Colonic mucosa (tissue), 4 donors: Measurements from ENCODE around the gene ZBTB18. TPM values are rescaled to one million over a fixed set of nuclear protein-coding genes. Genes with fewer than 3 reads are reported as not detected.

Experiments used
- DNase-seq: peaks from one replicate; pipeline ENCODE4 v3.0.0-alpha.2; 2020
- H3K27ac ChIP-seq: fragments of 200-600 bp; one replicate; pipeline ENCODE4 v1.8.0; 2021
- H3K27me3 ChIP-seq: fragments of 200-600 bp; one replicate; pipeline ENCODE4 v1.8.0; 2021
- H3K36me3 ChIP-seq: fragments of 200-600 bp; one replicate; pipeline ENCODE4 v1.8.0; 2021
- H3K4me1 ChIP-seq: fragments of 200-600 bp; one replicate; pipeline ENCODE4 v1.8.0; 2021; ENCODE audit warnings: mild to moderate bottlenecking
- H3K4me3 ChIP-seq: fragments of 200-600 bp; one replicate; pipeline ENCODE4 v1.8.0; 2021
- H3K9ac ChIP-seq, 2 donors: one replicate each; pipeline ENCODE4 v1.7.0; 2013; ENCODE audit warnings: control low read depth in 2 of 2, low read depth in 2 of 2, low read length in 2 of 2
- H3K9me3 ChIP-seq: fragments of 200-600 bp; one replicate; pipeline ENCODE4 v1.8.0; 2021
- intact Hi-C: fragments of 100-400 bp; cut with DNase I; formaldehyde crosslinking; loops from one replicate; pipeline ENCODE4 v1.14.1; 2022
- total RNA-seq, 2 donors: library from RNA; stranded (reverse); fragmentation: NEBNext Ultra II Directional in 1 of 2; extraction: Animal tissue kit (Norgen Biotek cat#: 25700) in 1 of 2; gene quantifications; one replicate each; pipeline ENCODE4 v1.2.1, GENCODE V29; 2021
- TF ChIP-seq, protein P1 (sequence below): fragments of 200-600 bp; IDR thresholded peaks from one replicate; pipeline ENCODE4 v1.8.0; 2022; ENCODE audit warnings: antibody characterized with exemption, mild to moderate bottlenecking
- donor health status: healthy.
- donor health status: DM: no; HTN: no; CAD: no.
- donor health status: DM: no; HTN: no; CAD: no.

The ZBTB18 gene
- total RNA-seq, 2 donors from 2014 or later: 15.0 to 23.8 TPM

DNA sequence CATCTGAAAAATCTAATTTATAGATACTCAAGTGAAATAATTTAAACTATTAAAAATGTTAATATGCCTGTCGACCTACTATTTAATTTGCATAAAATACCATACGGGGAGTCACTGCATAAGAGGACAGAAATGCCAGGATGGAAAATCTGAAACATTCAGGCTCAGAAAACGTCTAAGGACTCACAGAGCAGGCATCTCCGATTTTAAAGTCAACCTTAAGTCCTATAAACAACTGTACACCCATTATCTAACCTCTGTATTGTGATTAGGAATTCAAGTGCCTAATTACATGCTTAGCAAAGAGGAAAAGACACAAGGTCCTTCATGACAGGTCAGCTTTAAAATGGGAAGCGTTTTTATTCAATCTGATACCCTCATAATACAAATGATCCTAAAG lies 49.2 kb downstream of the ZBTB18 start:
- intact Hi-C loops: no loop called here
- no peak for DNase-seq

DNA sequence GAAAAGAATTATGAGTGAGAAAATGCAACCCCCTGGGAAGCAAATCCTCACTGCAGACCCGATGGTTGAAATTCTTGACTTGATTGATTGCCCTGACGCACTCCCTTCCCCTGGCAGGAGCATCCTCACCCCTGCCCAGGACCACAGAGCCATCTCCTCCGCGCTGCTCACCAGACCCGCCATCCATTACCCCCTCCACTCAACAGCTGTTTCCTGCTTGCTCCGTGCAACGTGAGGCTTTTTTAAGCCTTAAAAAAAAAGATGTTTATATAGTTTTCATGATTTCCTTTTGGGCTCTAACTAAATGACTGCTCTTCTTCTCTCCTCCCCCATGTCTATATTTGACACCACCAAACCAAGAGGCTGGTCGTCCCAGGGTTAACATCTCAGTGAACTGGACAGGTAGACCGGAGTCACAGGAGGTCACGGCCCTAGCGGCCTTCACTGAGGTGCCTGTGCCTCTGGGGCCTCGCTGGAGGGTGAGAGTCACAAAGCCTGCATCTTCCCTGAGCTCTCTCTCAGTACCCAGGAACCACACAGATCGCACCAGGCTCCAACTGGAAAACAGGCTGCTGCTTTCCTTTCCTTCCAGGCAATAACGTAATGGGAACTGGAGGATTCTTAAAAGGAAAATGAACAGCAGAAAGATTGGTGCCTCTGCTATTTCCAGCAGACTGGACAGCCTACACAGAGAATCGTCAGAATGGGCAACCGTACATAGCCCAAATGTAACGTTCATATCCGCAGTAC lies 49.8 kb downstream of the ZBTB18 start:
- TF ChIP-seq, protein P1, sequence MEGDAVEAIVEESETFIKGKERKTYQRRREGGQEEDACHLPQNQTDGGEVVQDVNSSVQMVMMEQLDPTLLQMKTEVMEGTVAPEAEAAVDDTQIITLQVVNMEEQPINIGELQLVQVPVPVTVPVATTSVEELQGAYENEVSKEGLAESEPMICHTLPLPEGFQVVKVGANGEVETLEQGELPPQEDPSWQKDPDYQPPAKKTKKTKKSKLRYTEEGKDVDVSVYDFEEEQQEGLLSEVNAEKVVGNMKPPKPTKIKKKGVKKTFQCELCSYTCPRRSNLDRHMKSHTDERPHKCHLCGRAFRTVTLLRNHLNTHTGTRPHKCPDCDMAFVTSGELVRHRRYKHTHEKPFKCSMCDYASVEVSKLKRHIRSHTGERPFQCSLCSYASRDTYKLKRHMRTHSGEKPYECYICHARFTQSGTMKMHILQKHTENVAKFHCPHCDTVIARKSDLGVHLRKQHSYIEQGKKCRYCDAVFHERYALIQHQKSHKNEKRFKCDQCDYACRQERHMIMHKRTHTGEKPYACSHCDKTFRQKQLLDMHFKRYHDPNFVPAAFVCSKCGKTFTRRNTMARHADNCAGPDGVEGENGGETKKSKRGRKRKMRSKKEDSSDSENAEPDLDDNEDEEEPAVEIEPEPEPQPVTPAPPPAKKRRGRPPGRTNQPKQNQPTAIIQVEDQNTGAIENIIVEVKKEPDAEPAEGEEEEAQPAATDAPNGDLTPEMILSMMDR: no peak
- Histone ChIP-seq H3K27ac (no peak overlapping the region), H3K4me1 (no peaks in the 10 kb centered on the region), H3K9me3 (no peaks in the 10 kb centered on the region), H3K9ac (no peak overlapping the region), H3K27me3 (no peaks in the 10 kb centered on the region), H3K4me3 (no peak overlapping the region), H3K36me3 (no peaks in the 10 kb centered on the region)
- no peak for DNase-seq
- intact Hi-C loops: no loop called here

More for the DNA sequence above, 49.2 kb downstream of the ZBTB18 start:
- Histone ChIP-seq H3K4me1 (no peaks in the 10 kb centered on the region), H3K9ac (no peak overlapping the region), H3K27me3 (no peaks in the 10 kb centered on the region), H3K9me3 (no peaks in the 10 kb centered on the region), H3K4me3 (no peak overlapping the region), H3K36me3 (no peaks in the 10 kb centered on the region), H3K27ac (no peak overlapping the region)
- TF ChIP-seq, protein P1: no peak

DNA sequence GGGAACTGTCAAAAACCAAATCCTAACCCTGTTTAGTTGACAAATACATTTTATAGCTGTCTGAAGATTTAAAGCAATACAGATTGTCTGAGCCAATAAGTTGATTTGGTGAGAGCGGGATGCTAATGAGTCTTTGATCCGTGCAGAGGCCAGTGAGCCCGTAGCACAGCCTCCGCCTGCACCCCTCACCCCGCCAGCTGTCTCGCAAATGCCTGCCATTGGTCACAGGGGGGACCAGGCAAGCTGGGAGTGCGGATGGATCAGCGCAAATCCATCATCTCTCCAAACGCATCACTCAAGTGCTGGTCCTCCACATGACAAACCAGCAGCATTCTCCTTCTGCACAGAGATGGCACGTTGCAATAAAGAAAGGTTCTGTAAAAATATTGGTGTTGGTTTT lies 51.0 kb downstream of the ZBTB18 start:
- no peaks in the 10 kb centered on the region for H3K36me3 ChIP-seq
- no peak overlapping the region for H3K9ac ChIP-seq
- no peaks in the 10 kb centered on the region for H3K4me1 ChIP-seq
- TF ChIP-seq, protein P1: no peak
- no peak overlapping the region for H3K27ac ChIP-seq
- H3K9me3 ChIP-seq: no peaks in the 10 kb centered on the region
- DNase-seq: no peak
- no peak overlapping the region for H3K4me3 ChIP-seq
- intact Hi-C loops: no loop called here
- no peaks in the 10 kb centered on the region for H3K27me3 ChIP-seq

DNA sequence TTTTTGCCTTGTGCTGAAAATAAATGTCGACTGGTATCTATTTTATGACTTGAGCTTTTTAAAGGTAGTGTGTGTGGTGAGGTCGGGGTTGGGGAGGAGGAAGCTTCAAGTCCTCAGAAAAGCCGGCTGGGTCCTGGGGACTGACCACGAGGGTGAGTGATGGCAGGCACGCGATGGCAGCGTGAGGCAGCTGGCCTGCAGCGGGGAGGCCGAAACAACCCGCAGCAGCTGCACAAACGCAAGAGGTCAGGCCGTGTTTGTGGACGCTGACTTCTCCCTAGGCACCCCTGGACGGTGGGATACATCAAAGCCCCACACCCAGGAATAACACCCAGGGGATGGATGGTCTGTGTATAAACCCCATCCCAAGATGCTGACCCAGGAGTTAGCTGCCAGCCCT lies 51.4 kb downstream of the ZBTB18 start:
- no peaks in the 10 kb centered on the region for H3K36me3 ChIP-seq
- DNase-seq: no peak
- intact Hi-C loops: no loop called here
- TF ChIP-seq, protein P1: no peak
- no peak overlapping the region for H3K9ac ChIP-seq
- no peaks in the 10 kb centered on the region for H3K9me3 ChIP-seq
- no peak overlapping the region for H3K4me3 ChIP-seq
- H3K27ac ChIP-seq: no peak overlapping the region
- no peaks in the 10 kb centered on the region for H3K4me1 ChIP-seq
- no peaks in the 10 kb centered on the region for H3K27me3 ChIP-seq

DNA sequence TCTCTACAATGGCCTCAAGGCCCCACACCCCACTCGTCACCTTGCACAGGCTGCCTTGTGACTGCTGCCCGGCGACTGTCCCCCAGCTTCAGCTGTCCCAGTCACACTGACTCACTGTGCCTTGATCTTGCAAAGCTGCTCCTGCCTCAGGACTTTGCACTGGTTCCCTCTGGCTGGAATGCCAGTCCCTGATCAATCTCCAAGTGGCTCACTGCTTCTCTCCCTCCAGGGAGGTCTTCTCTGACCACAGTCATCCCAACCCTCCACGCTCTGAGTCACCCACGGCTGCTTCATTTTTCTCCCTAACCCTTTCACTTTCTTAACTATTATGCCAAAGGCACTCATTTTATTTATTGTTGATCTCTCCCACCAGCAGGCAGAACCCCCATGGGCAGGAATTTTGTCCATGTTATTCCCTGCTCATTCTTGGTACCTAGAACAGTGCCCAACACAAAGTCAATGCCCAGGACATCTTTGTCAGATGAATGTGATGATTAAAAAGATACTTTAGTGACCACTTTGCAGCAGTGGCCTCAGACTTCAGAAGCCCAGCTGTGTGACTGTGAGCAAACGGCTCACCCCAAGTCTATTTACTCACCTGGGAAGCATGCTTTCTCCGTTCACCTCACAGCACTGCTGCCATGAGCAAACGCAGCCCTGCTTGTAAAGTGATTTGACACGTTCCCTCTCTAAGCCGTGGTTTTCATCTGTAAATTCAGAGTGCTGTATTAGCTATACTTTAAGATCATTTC lies 53.4 kb downstream of the ZBTB18 start:
- DNase-seq: no peak
- Histone ChIP-seq H3K27me3 (no peaks in the 10 kb centered on the region), H3K4me1 (no peaks in the 10 kb centered on the region), H3K27ac (no peak overlapping the region), H3K4me3 (no peak overlapping the region), H3K9ac (no peak overlapping the region), H3K9me3 (no peaks in the 10 kb centered on the region), H3K36me3 (no peaks in the 10 kb centered on the region)
- intact Hi-C loops: no loop called here
- TF ChIP-seq, protein P1: no peak
